Mesenchymal stem cell (in vitro differentiated cells and primary cell): Measurements from ENCODE around the gene RRAS2.

Experiments
- DNase-seq: peaks from one replicate; pipeline ENCODE4 v3.0.0-alpha.2; 2013
- H2AFZ ChIP-seq: one replicate; pipeline ENCODE4 v1.6.1; 2013; ENCODE audit warnings: low read depth, mild to moderate bottlenecking, control low read depth, inconsistent platforms, low read length, moderate library complexity
- H2AK5ac ChIP-seq: 2 replicates; pipeline ENCODE4 v1.6.1; 2013; ENCODE audit warnings: low read length, moderate library complexity, mild to moderate bottlenecking, inconsistent platforms; ENCODE audit not compliant: severe bottlenecking
- H2BK120ac ChIP-seq: one replicate; pipeline ENCODE4 v1.6.1; 2013; ENCODE audit warnings: low read depth, mild to moderate bottlenecking, inconsistent platforms, low read length, moderate library complexity
- H2BK12ac ChIP-seq, 2 experiments: one replicate each; pipeline ENCODE4 v1.6.1; 2013; ENCODE audit warnings: inconsistent platforms in 2 of 2, low read length in 2 of 2, mild to moderate bottlenecking in 2 of 2, moderate library complexity in 2 of 2, control low read depth in 1 of 2
- H2BK15ac ChIP-seq: one replicate; pipeline ENCODE4 v1.6.1; 2013; ENCODE audit warnings: mild to moderate bottlenecking, low read depth, inconsistent platforms; ENCODE audit not compliant: poor library complexity, severe bottlenecking
- H2BK5ac ChIP-seq: 2 replicates; pipeline ENCODE4 v1.6.1; 2013; ENCODE audit warnings: low read depth, mild to moderate bottlenecking, low read length, control low read depth, inconsistent platforms; ENCODE audit not compliant: poor library complexity, severe bottlenecking
- H3K14ac ChIP-seq, 2 experiments: one replicate each; pipeline ENCODE4 v1.6.1; 2013; ENCODE audit warnings: inconsistent platforms in 2 of 2, low read length in 2 of 2, control low read depth in 1 of 2, mild to moderate bottlenecking in 1 of 2, moderate library complexity in 1 of 2
- H3K18ac ChIP-seq, 2 experiments: one replicate each; pipeline ENCODE4 v1.6.1; 2013; ENCODE audit warnings: inconsistent platforms in 2 of 2, low read length in 2 of 2, control low read depth in 1 of 2, low read depth in 1 of 2, mild to moderate bottlenecking in 1 of 2
- H3K23ac ChIP-seq, 2 experiments: one replicate each; pipeline ENCODE4 v1.6.1; 2013; ENCODE audit warnings: inconsistent platforms in 2 of 2, low read length in 2 of 2, mild to moderate bottlenecking in 2 of 2, moderate library complexity in 2 of 2, control low read depth in 1 of 2
- H3K27ac ChIP-seq: 2 replicates; pipeline ENCODE4 v1.5.1; 2013; ENCODE audit warnings: mild to moderate bottlenecking, moderate library complexity, low read length, control low read depth, inconsistent platforms; ENCODE audit not compliant: poor library complexity, severe bottlenecking
- H3K27me3 ChIP-seq, 2 experiments: 2 replicates each; pipeline versions ENCODE4 v1.6.1 to v1.7.0; 2013; ENCODE audit warnings: low read length in 2 of 2, mild to moderate bottlenecking in 2 of 2, moderate library complexity in 2 of 2, control low read depth in 1 of 2, inconsistent platforms in 1 of 2; ENCODE audit not compliant: control insufficient read depth in 1 of 2, insufficient read depth in 1 of 2
- H3K36me3 ChIP-seq, 2 experiments: 2 replicates each; pipeline versions ENCODE4 v1.6.1 to v1.7.0; 2013; ENCODE audit warnings: low read length in 2 of 2, control low read depth in 1 of 2, inconsistent platforms in 1 of 2, low read depth in 1 of 2, mild to moderate bottlenecking in 1 of 2; ENCODE audit not compliant: insufficient read depth in 2 of 2, control insufficient read depth in 1 of 2
- H3K4ac ChIP-seq, 2 experiments: one replicate each; pipeline ENCODE4 v1.6.1; 2013; ENCODE audit warnings: inconsistent platforms in 2 of 2, low read length in 2 of 2, mild to moderate bottlenecking in 2 of 2, moderate library complexity in 2 of 2, control low read depth in 1 of 2, low read depth in 1 of 2
- H3K4me1 ChIP-seq: 2 replicates; pipeline ENCODE4 v1.6.1; 2013; ENCODE audit warnings: low read depth, low read length, control low read depth; ENCODE audit not compliant: control insufficient read depth, insufficient read depth
- H3K4me2 ChIP-seq: 2 replicates; pipeline ENCODE4 v1.6.1; 2013; ENCODE audit warnings: low read length, mild to moderate bottlenecking, inconsistent platforms; ENCODE audit not compliant: poor library complexity, severe bottlenecking
- H3K4me3 ChIP-seq, 2 experiments: 2 replicates each; pipeline versions ENCODE4 v1.5.1 to v1.7.0; 2013; ENCODE audit warnings: low read length in 2 of 2, mild to moderate bottlenecking in 2 of 2, control low read depth in 1 of 2, low read depth in 1 of 2; ENCODE audit not compliant: insufficient read depth in 1 of 2
- H3K79me1 ChIP-seq: replicated peaks from 2 replicates; pipeline ENCODE4 v1.6.1; 2013; ENCODE audit warnings: mild to moderate bottlenecking, control low read depth, low read length, inconsistent platforms; ENCODE audit not compliant: poor library complexity, severe bottlenecking
- H3K9ac ChIP-seq: 2 replicates; pipeline ENCODE4 v1.7.0; 2013; ENCODE audit warnings: mild to moderate bottlenecking, low read length, moderate library complexity
- H3K9me3 ChIP-seq: 2 replicates; pipeline ENCODE4 v1.7.0; 2013; ENCODE audit warnings: mild to moderate bottlenecking, low read length; ENCODE audit not compliant: control insufficient read depth
- H4K8ac ChIP-seq: one replicate; pipeline ENCODE4 v1.6.1; 2013; ENCODE audit warnings: inconsistent platforms, mild to moderate bottlenecking, low read length, moderate library complexity
- H4K91ac ChIP-seq: one replicate; pipeline ENCODE4 v1.6.1; 2013; ENCODE audit warnings: mild to moderate bottlenecking, low read length, inconsistent platforms
- WGBS: methylation state at CpG from one replicate; pipeline ENCODE4 v1.1.7; 2013; ENCODE audit warnings: mixed read lengths; 5-methylcytosine and 5-hydroxymethylcytosine counted together

RRAS2 gene

DNA sequence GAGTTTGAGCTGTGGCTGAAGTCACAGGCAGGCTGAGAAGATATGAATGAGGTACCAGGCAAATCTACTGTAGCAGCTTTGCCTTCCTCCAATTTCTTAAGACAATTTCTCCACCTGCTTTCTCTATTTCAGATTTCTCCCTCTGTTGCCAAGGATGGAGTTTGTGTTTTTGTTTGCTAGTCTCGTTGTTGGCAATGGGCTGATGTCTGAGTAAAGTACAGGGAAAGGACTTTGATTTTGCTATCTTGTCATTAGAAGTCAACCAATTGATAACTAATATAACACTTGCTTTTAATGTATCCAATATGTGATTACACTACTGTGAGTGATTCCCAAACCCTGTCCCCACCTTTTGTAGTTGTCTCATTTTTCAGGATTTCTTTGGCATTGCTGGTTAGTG, 40.1 kb upstream of the RRAS2 start:
- H2BK5ac ChIP-seq, result no peak overlapping the region
- no peaks in the 10 kb centered on the region for H3K79me1 ChIP-seq
- no peak overlapping the region for H3K9ac ChIP-seq
- H2AK5ac ChIP-seq, result no peak overlapping the region
- H3K23ac ChIP-seq, result no peak overlapping the region
- H3K27me3 ChIP-seq, result no peaks in the 10 kb centered on the region
- H3K36me3 ChIP-seq, result no peaks in the 10 kb centered on the region
- no peak overlapping the region for H2BK12ac ChIP-seq
- no peak overlapping the region for H2BK120ac ChIP-seq
- H3K4me3 ChIP-seq, result no peak overlapping the region
- H3K14ac ChIP-seq, result no peak overlapping the region
- no peak overlapping the region for H4K91ac ChIP-seq
- no peak overlapping the region for H3K4me2 ChIP-seq
- H3K4me1 ChIP-seq, result no peaks in the 10 kb centered on the region
- no peak overlapping the region for H2BK15ac ChIP-seq
- no peak overlapping the region for H3K4ac ChIP-seq
- DNase-seq, result no peak
- no peaks in the 10 kb centered on the region for H3K9me3 ChIP-seq
- H2AFZ ChIP-seq, result no peak overlapping the region
- no peak overlapping the region for H3K27ac ChIP-seq
- no CpG with 5 or more reads among the region's 1 CpG for WGBS
- H4K8ac ChIP-seq, result no peak overlapping the region
- H3K18ac ChIP-seq, result no peak overlapping the region

GRCh38 chr11:14396273-14396672, 37.3 kb upstream of the RRAS2 start:
- Histone ChIP-seq H3K18ac (no peak overlapping the region), H3K4ac (no peak overlapping the region), H3K9ac (no peak overlapping the region), H2BK120ac (no peak overlapping the region), H3K36me3 (no peaks in the 10 kb centered on the region), H2AK5ac (no peak overlapping the region), H2BK12ac (no peak overlapping the region), H3K4me3 (no peak overlapping the region), H3K27ac (no peak overlapping the region), H3K14ac (no peak overlapping the region), H4K91ac (no peak overlapping the region), H3K27me3 (no peaks in the 10 kb centered on the region), H2BK15ac (no peak overlapping the region), H2BK5ac (no peak overlapping the region), H3K9me3 (no peaks in the 10 kb centered on the region), H3K23ac (no peak overlapping the region), H2AFZ (no peak overlapping the region), H3K4me1 (no peaks in the 10 kb centered on the region), H3K4me2 (no peak overlapping the region), H4K8ac (no peak overlapping the region), H3K79me1 (no peaks in the 10 kb centered on the region)
- no peak for DNase-seq

GRCh38 chr11:14393889-14394288, 34.9 kb upstream of the RRAS2 start:
- H3K79me1 ChIP-seq, result no peaks in the 10 kb centered on the region
- H2BK120ac ChIP-seq, result no peak overlapping the region
- H3K4me1 ChIP-seq, result peaks cover 1% of the 10 kb centered on the region
- H3K9ac ChIP-seq, result no peak overlapping the region
- H4K91ac ChIP-seq, result no peak overlapping the region
- no peak overlapping the region for H2AFZ ChIP-seq
- H3K14ac ChIP-seq, result no peak overlapping the region
- H3K4me3 ChIP-seq, result no peak overlapping the region
- no peak overlapping the region for H3K4me2 ChIP-seq
- 95% methylated on average over 4 of the region's 6 CpGs for WGBS
- no peak overlapping the region for H2BK12ac ChIP-seq
- no peak overlapping the region for H2AK5ac ChIP-seq
- H4K8ac ChIP-seq, result no peak overlapping the region
- no peak overlapping the region for H2BK5ac ChIP-seq
- no peak overlapping the region for H3K18ac ChIP-seq
- H3K27ac ChIP-seq, result no peak overlapping the region
- H3K36me3 ChIP-seq, result no peaks in the 10 kb centered on the region
- no peak overlapping the region for H3K23ac ChIP-seq
- no peaks in the 10 kb centered on the region for H3K27me3 ChIP-seq
- H3K9me3 ChIP-seq, result no peaks in the 10 kb centered on the region
- DNase-seq, result no peak
- H3K4ac ChIP-seq, result no peak overlapping the region
- no peak overlapping the region for H2BK15ac ChIP-seq

GRCh38 chr11:14393129-14393528, 34.1 kb upstream of the RRAS2 start:
- no peaks in the 10 kb centered on the region for H3K36me3 ChIP-seq
- no peak overlapping the region for H3K4me2 ChIP-seq
- no peak overlapping the region for H2AK5ac ChIP-seq

More at GRCh38 chr11:14393129-14393528, 34.1 kb upstream of the RRAS2 start:
- Histone ChIP-seq H3K14ac (no peak overlapping the region), H3K18ac (no peak overlapping the region), H3K27ac (no peak overlapping the region), H3K23ac (no peak overlapping the region), H3K4me1 (peaks cover 1% of the 10 kb centered on the region), H3K9ac (no peak overlapping the region), H3K79me1 (no peaks in the 10 kb centered on the region), H2BK120ac (no peak overlapping the region), H2BK12ac (no peak overlapping the region), H4K8ac (no peak overlapping the region), H4K91ac (no peak overlapping the region), H3K9me3 (no peaks in the 10 kb centered on the region), H2BK5ac (no peak overlapping the region), H3K27me3 (no peaks in the 10 kb centered on the region), H3K4me3 (no peak overlapping the region), H2BK15ac (no peak overlapping the region), H3K4ac (no peak overlapping the region), H2AFZ (no peak overlapping the region)
- no peak for DNase-seq
- WGBS, result 96% methylated on average over 5 of the region's 5 CpGs
